Right renal pelvis (tissue), 4 donors: ENCODE data around the gene AKT3. TPM values are rescaled to one million over a fixed set of nuclear protein-coding genes. Genes with fewer than 3 reads are reported as not detected.
A peak's percentile ranks its signal among the peaks of the same experiment; 100 is the strongest.
"Not testable (repeated sequence)": the region's sequence is repeated elsewhere in the genome, so short reads cannot be mapped to it uniquely, and the experiment has no call there.

Source experiments
- DNase-seq, 4 donors: peaks; one replicate each; pipeline ENCODE4 v3.0.0-alpha.2; 2013; ENCODE audit warnings: low read depth in 4 of 4, low spot score in 3 of 4, missing footprints in 1 of 4
- polyA plus RNA-seq, 4 donors: library from polyadenylated mRNA; unstranded; fragments of 120-200 nt; gene quantifications; one replicate each; pipeline ENCODE4 v1.2.1, GENCODE V29; 2013; ENCODE audit not compliant: insufficient read length in 4 of 4

AKT3 gene
- polyA plus RNA-seq, 4 donors = 22.6 to 38.2 (median 37.1) TPM

DNA sequence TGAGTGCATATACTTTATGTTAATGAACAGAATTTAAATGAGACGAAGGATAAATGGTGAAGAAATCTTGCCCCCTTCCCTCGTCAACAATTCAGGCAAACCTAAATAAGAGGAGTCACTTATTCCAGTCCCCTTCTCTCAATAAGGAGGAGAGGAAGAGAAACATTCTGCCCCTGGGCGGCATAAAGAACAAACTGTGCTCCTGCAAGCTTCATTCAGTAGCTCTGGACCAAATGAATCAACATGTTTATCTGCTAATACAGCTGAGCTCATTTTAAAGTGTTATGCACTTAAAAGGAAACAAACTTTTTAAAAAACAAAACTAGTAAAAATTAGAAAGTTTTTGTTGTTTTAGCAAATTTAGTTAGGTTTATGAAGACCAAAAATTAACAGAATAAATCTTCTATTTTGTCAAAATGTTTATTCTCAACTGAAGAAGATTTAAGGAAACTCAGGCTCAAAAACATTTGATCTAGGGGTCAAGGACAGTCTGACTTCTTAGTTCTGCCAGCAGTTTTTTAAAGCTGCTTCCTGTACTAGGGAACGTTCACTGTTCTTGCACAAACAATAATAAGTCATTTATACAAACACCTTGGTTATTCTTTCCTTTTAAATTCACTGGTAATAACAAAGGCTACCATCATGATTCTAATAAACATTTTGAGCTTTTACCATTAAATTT lies 58.3 kb downstream of the AKT3 start:
- DNase-seq = no peak

- no peak for DNase-seq
These were observed 59.6 kb downstream of the AKT3 start for GRCh38 chr1:243790404-243790803.

DNA sequence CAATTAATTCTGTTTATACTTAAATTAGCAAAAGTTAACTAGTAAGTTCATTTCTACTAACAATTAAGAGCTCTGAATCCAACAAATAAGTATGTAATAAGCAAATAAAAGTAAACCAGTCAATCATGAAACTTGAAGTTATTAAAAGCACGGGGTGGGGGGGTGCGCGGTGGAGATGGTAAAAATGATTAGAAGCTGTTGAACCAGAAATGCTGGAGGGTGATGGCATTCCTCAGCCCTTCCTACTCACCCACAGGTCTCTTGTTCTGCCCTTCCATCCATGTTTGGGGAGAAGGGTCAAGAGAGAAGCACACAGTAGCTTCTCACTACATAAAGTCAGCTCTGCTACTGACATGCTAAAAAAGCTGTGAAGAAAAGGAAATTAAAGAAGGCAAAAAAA lies 63.5 kb downstream of the AKT3 start:
- DNase-seq = peak in 1 of 4 donors; percentile 3

DNA sequence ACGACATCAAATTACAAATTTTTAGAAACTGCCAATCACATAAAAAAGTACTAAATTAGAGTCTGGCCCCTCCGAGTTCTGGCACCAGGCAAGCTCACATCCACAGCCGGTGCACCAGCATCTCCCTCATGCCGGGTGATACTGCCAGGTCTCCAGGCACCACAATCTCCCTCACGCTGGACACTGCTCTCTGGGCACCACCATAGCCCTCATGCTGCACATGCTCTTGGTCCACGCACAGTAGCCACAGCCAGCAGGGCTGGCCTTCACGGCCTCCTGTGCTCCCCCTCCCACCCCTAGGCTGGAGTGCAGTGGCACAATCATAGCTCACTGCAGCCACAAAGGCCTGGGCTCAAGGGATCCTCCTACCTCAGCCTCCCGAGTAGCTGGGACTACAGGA lies 65.5 kb downstream of the AKT3 start:
- DNase-seq = no peak

- no peak for DNase-seq
These were observed 66.3 kb downstream of the AKT3 start for GRCh38 chr1:243783714-243784113.

DNA sequence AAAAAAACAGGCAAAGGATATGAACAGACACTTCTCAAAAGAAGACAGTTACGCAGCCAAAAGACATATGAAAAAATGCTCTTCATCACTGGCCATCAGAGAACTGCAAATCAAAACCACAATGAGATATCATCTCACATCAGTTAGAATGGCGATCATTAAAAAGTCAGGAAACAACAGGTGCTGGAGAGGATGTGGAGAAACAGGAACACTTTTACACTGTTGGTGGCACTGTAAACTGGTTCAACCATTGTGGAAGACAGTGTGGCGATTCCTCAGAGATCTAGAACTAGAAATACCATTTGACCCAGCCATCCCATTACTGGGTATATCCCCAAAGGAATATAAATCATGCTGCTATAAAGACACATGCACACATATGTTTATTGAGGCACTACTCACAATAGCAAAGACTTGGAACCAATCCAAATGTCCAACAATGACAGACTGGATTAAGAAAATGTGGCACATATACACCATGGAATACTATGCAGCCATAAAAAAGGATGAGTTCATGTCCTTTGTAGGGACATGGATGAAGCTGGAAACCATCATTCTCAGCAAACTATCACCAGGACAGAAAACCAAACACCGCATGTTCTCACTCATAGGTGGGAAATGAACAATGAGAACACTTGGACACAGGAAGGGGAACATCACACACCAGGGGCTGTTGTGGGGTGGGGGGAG lies 77.5 kb downstream of the AKT3 start:
- DNase-seq = not testable (repeated sequence)

DNA sequence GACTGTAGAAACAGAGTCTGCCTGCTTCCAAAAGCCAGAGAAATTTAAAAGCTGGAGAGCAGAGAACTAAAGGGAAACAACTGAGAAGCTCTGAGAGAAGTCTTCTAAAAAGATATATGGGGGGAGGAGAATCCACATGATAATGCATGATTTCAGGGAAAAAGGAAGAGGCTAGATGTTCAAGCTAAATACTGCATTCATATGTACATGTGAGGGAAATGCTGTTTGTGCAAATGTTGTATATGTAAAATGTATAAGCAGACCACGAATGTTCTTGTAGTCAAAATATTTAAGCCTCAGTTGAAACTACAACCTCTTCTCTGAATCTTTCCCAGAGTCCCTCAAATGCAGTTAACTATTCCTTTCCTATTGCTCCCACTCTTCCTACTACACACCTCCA lies 79.2 kb downstream of the AKT3 start:
- no peak for DNase-seq

DNA sequence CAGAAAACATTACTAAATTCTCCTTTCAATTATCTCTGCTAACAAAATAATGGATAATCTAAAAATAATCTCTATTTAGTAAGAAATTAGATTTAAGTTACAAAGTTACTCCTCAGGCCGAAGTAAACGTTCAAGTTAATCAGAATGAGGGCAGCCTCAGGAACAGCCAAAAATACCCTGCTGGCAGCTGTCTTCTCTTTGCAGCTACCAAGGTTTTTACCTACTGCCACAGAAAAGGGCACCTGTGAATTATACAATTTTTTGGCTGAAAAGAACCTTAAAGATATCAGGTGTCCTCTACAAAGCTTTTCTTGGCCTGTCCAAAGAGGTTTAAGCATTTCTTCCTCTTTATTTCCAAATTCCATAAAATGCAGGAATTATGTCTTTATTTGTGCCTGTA lies 84.4 kb downstream of the AKT3 start:
- no peak for DNase-seq

DNA sequence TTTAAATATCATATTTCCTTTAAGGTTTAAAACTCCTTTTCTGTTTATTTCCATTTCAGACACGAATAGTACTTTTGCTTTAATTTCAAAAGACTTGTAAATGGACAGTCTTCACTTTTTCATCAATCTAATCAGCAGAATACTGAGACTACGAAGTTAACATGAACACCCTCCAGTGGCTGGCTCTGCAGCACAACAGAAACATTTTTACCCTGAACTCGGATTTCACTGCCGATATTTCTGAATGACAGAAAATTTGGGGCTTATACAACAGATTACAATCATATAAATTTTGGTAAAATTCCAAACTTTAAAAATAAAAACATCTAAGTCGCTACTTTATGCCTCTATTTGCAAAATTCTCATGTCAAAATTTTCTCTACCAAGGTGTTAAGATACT lies 86.2 kb downstream of the AKT3 start:
- no peak for DNase-seq

DNA sequence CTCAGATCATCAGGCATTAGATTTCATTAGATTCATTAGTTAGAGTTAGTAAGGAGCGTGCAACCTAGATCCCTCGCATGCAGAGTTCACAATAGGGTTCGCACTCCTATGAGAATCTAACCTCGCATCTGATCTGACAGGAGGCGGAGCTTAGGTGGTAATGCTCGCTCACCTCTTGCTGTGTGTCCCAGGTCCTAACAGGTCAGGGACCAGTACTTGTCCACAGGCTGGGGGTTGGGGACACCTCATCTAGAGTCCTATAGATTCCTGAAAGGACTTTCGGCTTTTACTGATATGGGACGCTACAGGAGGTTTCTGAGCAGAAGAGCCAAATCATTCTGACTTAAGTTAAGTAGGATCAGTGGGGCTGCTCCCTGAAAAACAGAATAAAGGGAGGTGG lies 91.4 kb downstream of the AKT3 start:
- DNase-seq = no peak

- DNase-seq = no peak
These were observed 93.5 kb downstream of the AKT3 start for GRCh38 chr1:243756529-243756928.

- no peak for DNase-seq
These were observed 95.7 kb downstream of the AKT3 start for GRCh38 chr1:243754348-243754747.

DNA sequence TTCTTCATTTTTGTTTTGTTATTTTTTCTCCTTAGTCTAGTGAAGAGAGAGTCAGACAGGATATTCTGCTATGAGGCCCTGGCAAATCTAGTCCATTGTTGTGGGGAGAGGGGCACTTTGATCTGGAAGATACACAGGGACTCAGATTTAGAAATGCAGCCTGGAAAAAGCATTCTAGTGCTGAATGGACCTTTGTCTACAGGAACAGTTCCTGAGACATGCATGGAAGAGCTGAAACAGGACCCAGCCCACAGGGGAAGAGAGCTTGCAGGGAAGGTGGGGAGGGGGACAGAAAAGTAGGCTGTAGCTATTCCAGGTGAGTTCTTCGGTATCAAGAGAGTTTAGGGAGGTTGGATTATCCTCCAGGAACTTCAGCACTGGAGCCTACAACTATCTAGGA lies 98.5 kb downstream of the AKT3 start:
- DNase-seq = no peak

DNA sequence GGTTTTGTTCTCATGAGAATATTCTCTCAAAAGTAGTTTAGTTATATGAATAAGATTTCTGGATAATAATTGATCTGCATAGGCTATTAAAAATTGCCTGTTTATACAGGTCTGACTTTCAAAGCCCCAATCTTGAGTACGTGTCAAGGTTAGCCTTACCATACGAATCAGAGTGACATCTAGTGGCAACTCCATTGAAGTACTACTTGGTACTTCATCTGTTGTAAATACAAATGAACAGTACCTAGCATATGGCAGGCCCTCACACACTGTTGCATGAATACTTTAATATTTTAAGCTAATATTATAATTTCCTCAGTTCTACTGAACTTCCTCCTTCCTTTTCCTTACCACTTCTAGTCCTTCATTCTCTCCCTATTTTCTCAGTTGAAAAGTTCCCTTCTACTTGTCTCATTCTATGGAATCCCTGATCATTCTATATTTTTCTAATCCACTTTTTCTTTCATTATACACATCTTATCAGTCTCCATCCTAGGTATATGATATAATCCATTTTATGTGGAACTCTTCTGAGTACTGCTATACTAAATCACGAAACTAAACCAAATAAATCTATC lies 101.2 kb downstream of the AKT3 start:
- peak; percentile 16 to 57 (median 48) for DNase-seq

DNA sequence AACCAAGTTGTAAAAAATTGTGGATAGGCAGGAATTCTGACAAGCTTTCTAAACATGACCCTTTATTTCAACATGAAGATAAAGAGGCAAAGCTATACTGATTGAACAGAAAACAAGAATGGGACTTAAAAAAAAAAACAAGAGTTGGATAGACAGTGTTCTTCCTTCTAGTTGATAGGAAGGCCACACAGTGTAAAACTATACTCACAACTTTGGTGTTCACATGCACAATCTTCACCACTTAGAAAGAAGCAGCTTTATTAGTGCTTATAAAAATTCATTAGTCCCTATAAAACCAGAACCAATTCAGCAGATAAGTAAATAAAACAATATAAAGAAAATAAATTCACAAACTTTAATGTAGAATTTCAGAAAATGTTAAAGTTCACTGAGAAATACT lies 101.8 kb downstream of the AKT3 start:
- no peak for DNase-seq

- no peak for DNase-seq
These were observed 103.3 kb downstream of the AKT3 start for GRCh38 chr1:243746751-243747150.

- DNase-seq = no peak
These were observed 104.7 kb downstream of the AKT3 start for GRCh38 chr1:243745356-243745755.

GRCh38 chr1:243742819-243743218 lies 107.2 kb downstream of the AKT3 start:
- DNase-seq = no peak

DNA sequence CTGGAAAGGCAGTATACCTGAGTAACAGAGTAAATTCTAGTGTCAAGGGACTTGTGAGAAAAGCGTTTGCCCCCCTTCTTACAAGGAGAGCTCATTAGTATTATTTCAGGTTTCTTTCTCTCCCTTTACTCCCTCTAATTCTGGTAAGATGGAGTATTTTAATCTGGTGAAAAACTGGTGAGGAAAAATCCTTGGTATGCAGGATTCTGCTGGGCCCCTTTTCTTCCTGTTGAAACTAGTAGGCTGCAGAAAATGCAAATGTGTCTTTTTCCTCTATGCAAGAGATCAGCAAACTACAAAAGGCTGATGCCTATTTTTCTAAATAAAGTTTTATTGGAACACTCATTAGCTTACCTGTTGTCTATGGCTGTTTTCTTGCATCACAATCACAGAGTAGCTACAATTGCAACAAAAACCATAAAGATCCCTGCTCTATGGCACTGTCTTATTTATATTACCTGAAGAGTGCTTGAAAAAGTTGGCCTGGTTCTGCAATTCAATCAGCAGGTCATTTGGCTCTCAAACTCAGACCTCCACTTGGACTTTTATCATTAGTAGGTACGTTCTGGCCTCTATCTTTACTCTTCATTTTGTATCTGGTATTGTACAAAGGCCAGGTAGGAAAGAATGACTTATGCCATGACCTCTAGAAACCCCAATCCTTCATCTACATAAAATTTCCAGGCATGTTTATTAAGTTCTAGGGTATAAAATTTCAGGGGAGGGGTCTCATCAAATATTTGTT lies 109.6 kb downstream of the AKT3 start:
- no peak for DNase-seq

DNA sequence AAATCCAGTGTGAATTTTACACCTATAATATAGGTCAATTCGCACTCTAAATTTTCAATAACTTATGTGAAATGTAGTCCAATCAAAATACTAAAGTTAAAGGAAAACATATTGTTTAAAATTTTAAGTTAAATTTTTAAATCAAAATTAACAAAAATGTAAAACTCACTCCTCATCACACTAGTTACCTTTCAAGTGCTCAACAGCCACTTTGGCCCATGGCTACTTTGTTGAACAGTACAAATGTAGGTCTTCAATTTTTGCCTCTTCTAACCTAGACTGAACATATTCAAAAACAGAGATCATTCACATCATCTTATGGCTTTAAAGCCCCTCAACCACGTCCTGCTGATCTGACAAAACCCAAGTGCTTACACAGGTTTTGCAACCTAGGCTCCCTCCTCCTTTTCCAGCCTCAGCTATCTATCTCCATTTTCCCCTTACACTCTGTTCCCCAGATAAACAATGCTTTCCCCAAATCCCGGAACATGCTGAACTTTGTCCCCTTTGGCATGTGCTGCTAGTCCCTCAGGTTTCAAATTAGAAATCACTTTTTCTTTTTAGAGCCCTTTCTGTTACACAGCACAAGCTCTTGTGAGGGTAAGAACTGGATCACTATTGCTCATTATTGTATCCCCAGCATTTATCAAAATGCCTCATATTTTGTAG lies 110.6 kb downstream of the AKT3 start:
- no peak for DNase-seq

- no peak for DNase-seq
These were observed 112.0 kb downstream of the AKT3 start for GRCh38 chr1:243738020-243738419.
